ENCODE data around the gene HOXB3. TPM values are rescaled to one million over a fixed set of nuclear protein-coding genes. Genes with fewer than 3 reads are reported as not detected.

Gene HOXB3
- total RNA-seq, 4 donors from 2014 or later: 10.8 to 34.9 (median 28.7) TPM

- WGBS: 74% methylated on average over 5 of the region's 5 CpGs
- Histone ChIP-seq H3K4me1 (peaks cover 0 to 20% (median 17%) of the 10 kb centered on the region in 4 donors), H3K27ac (replicated peaks in 1 of 4) (no peak overlapping the region), H3K36me3 (no peaks in the 10 kb centered on the region), H3K27me3 (no peaks in the 10 kb centered on the region), H3K9me3 (no peaks in the 10 kb centered on the region), H3K4me3 (no peak overlapping the region)
- no peak for DNase-seq (ENCODE audit: extremely low spot score)
- no peak for TF ChIP-seq POLR2AphosphoS5 (IDR thresholded peaks at IDR 0.05)
- TF ChIP-seq POLR2A (IDR thresholded peaks at IDR 0.05; ENCODE audit: low read depth): no peak
- no peak for TF ChIP-seq EP300 (IDR thresholded peaks at IDR 0.05)
- no peak for TF ChIP-seq CTCF (IDR thresholded peaks at IDR 0.05)
- intact Hi-C loops (cut with DNase I): no loop called here
Observed at GRCh38 chr17:48519427-48519826, 70.6 kb downstream of the HOXB3 start.

GRCh38 chr17:48517478-48517877 lies 72.6 kb downstream of the HOXB3 start:
- no peak overlapping the region for H3K4me3 ChIP-seq
- no peak overlapping the region for H3K27ac ChIP-seq (replicated peaks in 1 of 4)
- intact Hi-C loops (cut with DNase I): no loop called here
- peaks cover 0 to 9% (median 8%) of the 10 kb centered on the region in 4 donors for H3K4me1 ChIP-seq
- WGBS: 46% methylated on average over 3 of the region's 3 CpGs
- TF ChIP-seq POLR2A (IDR thresholded peaks at IDR 0.05; ENCODE audit: low read depth) (no peak), EP300 (IDR thresholded peaks at IDR 0.05) (no peak), CTCF (IDR thresholded peaks at IDR 0.05) (no peak), POLR2AphosphoS5 (IDR thresholded peaks at IDR 0.05) (no peak)
- H3K9me3 ChIP-seq: no peaks in the 10 kb centered on the region
- no peak for DNase-seq (ENCODE audit: extremely low spot score)
- H3K36me3 ChIP-seq: no peaks in the 10 kb centered on the region
- H3K27me3 ChIP-seq: no peaks in the 10 kb centered on the region

GRCh38 chr17:48515925-48516900 lies 73.8 kb downstream of the HOXB3 start:
- Histone ChIP-seq H3K27ac (replicated peaks in 1 of 4) (no peak overlapping the region), H3K4me3 (no peak overlapping the region), H3K9me3 (no peaks in the 10 kb centered on the region), H3K27me3 (no peaks in the 10 kb centered on the region), H3K4me1 (no peaks in the 10 kb centered on the region), H3K36me3 (no peaks in the 10 kb centered on the region)
- intact Hi-C loops (cut with DNase I): no loop called here
- WGBS: 77% methylated on average over 3 of the region's 3 CpGs
- DNase-seq (ENCODE audit: extremely low spot score): no peak
- no peak for TF ChIP-seq CTCF (IDR thresholded peaks at IDR 0.05)
- no peak for TF ChIP-seq POLR2AphosphoS5 (IDR thresholded peaks at IDR 0.05)
- no peak for TF ChIP-seq EP300 (IDR thresholded peaks at IDR 0.05)
- TF ChIP-seq POLR2A (IDR thresholded peaks at IDR 0.05; ENCODE audit: low read depth): no peak

- 87% methylated on average over 2 of the region's 2 CpGs for WGBS
- no peaks in the 10 kb centered on the region for H3K27me3 ChIP-seq
Observed at GRCh38 chr17:48514477-48514876, 75.6 kb downstream of the HOXB3 start.

More at GRCh38 chr17:48514477-48514876, 75.6 kb downstream of the HOXB3 start:
- H3K9me3 ChIP-seq: no peaks in the 10 kb centered on the region
- H3K4me1 ChIP-seq: no peaks in the 10 kb centered on the region
- TF ChIP-seq CTCF (IDR thresholded peaks at IDR 0.05) (no peak), EP300 (IDR thresholded peaks at IDR 0.05) (no peak), POLR2AphosphoS5 (IDR thresholded peaks at IDR 0.05) (no peak), POLR2A (IDR thresholded peaks at IDR 0.05; ENCODE audit: low read depth) (no peak)
- no peak overlapping the region for H3K4me3 ChIP-seq
- no peaks in the 10 kb centered on the region for H3K36me3 ChIP-seq
- DNase-seq (ENCODE audit: extremely low spot score): no peak
- intact Hi-C loops (cut with DNase I): no loop called here
- no peak overlapping the region for H3K27ac ChIP-seq (replicated peaks in 1 of 4)
